ENCODE data around the gene CELF2. TPM values are rescaled to one million over a fixed set of nuclear protein-coding genes. Genes with fewer than 3 reads are reported as not detected.

Gene CELF2
- total RNA-seq, 1 donor from 2014 or later: 31.8 TPM

DNA sequence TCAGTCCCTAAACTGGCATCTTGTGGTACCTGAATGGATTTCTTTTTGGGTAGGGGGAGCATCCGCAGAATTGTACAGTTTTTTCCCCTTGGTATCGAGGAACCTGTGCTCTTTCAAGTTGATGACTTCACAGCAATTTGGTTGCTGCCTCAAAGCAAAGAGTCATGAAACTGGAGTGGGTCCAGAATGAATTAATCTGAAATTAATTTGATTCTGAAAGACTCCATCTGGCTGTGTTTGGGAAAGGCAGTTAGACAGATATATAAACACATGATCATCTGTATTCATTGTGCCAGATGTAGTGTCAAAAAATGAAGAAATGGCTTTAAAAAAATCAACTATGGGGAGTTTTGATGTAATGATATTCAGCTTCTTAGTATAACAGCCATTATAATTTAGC, 136.1 kb downstream of the CELF2 start:
- Histone ChIP-seq H3K36me3 (ENCODE audit: control insufficient read depth in 3 of 3, insufficient read depth in 3 of 3, low read length in 3 of 3) (no peaks in the 10 kb centered on the region), H3K4me3 (ENCODE audit: low read length in 3 of 3) (no peak overlapping the region), H3K27ac (ENCODE audit: low read depth, low read length) (no peak overlapping the region), H3K9ac (ENCODE audit: low read depth in 1 of 3, low read length in 3 of 3) (no peak overlapping the region), H3K4me1 (ENCODE audit: control insufficient read depth in 3 of 3, insufficient read depth in 3 of 3, low read length in 3 of 3) (peaks cover 20 to 38% (median 21%) of the 10 kb centered on the region in 3 donors), H3K9me3 (ENCODE audit: control insufficient read depth in 3 of 3, low read length in 3 of 3) (no peaks in the 10 kb centered on the region), H3K27me3 (ENCODE audit: control insufficient read depth in 3 of 3, insufficient read depth in 3 of 3, low read length in 3 of 3) (no peaks in the 10 kb centered on the region)

DNA sequence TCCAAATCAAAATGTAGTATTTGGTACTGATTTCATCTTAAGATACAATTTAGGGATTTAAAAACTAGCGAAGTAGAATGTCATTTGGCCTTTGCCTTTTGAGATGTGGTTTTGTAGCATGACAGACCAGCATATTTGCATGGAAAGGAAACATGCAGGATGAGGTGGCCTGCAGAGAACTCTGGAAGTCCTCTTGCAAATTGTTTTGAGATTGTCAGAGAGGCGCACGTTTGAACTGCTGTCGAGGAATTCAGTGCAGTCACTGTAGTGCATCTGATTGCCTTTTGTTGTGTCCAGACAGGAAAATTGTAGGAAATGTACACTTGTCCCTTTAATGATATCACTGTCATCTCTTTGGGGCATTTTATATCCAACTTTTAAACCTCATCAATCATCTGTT, 136.7 kb downstream of the CELF2 start:
- no peaks in the 10 kb centered on the region for H3K36me3 ChIP-seq (ENCODE audit: control insufficient read depth in 3 of 3, insufficient read depth in 3 of 3, low read length in 3 of 3)
- H3K4me1 ChIP-seq (ENCODE audit: control insufficient read depth in 3 of 3, insufficient read depth in 3 of 3, low read length in 3 of 3): peaks cover 18 to 37% (median 18%) of the 10 kb centered on the region in 3 donors
- no peak overlapping the region for H3K9ac ChIP-seq (ENCODE audit: low read depth in 1 of 3, low read length in 3 of 3)
- no peak overlapping the region for H3K4me3 ChIP-seq (ENCODE audit: low read length in 3 of 3)
- no peaks in the 10 kb centered on the region for H3K27me3 ChIP-seq (ENCODE audit: control insufficient read depth in 3 of 3, insufficient read depth in 3 of 3, low read length in 3 of 3)
- H3K27ac ChIP-seq (ENCODE audit: low read depth, low read length): no peak overlapping the region
- no peaks in the 10 kb centered on the region for H3K9me3 ChIP-seq (ENCODE audit: control insufficient read depth in 3 of 3, low read length in 3 of 3)

DNA sequence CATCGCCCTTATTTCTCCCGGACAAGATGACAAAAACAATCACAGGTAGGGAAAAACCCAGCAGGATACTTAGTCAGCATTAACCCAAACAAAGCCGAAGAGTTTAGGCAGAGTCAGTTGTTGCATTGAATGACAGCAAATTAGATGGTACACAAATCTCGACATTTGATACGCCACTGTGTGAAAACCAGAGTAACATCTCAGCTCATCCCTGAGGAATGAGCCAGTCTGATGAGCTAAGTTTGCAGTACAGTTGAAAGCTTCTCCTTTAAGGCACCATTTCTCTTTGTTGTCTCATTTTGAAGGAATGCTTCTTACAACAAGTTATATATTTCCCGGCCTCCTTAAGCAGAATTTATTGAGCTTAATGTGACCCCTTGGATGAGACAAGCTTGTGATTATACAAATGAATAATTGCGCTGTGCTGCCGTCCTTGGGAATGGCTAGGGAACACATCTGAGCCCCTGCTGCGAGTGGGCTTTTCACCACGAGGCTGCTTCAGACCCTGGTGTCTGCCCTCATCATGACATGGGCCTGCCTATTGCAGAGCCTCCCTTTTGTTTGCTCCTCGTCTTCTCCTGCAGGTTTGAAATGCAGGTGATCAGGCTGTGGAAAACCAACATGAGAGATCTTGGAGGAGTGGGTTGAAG, 137.3 kb downstream of the CELF2 start:
- H3K4me1 ChIP-seq (ENCODE audit: control insufficient read depth in 3 of 3, insufficient read depth in 3 of 3, low read length in 3 of 3): peaks cover 12 to 36% (median 17%) of the 10 kb centered on the region in 3 donors
- no peak overlapping the region for H3K4me3 ChIP-seq (ENCODE audit: low read length in 3 of 3)
- no peaks in the 10 kb centered on the region for H3K9me3 ChIP-seq (ENCODE audit: control insufficient read depth in 3 of 3, low read length in 3 of 3)
- no peak overlapping the region for H3K9ac ChIP-seq (ENCODE audit: low read depth in 1 of 3, low read length in 3 of 3)
- H3K27ac ChIP-seq (ENCODE audit: low read depth, low read length): no peak overlapping the region
- H3K36me3 ChIP-seq (ENCODE audit: control insufficient read depth in 3 of 3, insufficient read depth in 3 of 3, low read length in 3 of 3): no peaks in the 10 kb centered on the region
- H3K27me3 ChIP-seq (ENCODE audit: control insufficient read depth in 3 of 3, insufficient read depth in 3 of 3, low read length in 3 of 3): no peaks in the 10 kb centered on the region

DNA sequence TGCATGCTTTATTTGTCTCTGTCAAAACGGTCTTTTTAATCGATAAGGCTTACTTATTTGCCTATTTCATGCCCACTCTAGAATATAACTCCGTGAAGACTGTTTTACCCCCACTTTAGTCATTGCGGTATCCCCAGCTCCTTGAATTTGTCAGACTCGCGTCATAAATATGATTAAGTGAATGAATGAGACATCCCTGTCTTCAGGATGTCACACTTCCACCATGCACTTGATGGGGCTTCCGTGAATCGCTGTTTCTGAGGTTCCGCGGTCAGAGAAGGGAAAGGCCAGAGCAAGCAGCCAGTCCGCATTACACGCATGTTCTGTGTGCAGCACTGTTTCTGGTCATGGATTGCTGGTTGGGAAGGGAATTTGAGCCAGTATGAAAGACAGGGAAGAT, 138.8 kb downstream of the CELF2 start:
- Histone ChIP-seq H3K9me3 (ENCODE audit: control insufficient read depth in 3 of 3, low read length in 3 of 3) (no peaks in the 10 kb centered on the region), H3K4me1 (ENCODE audit: control insufficient read depth in 3 of 3, insufficient read depth in 3 of 3, low read length in 3 of 3) (peaks cover 7 to 30% (median 16%) of the 10 kb centered on the region in 3 donors), H3K27ac (ENCODE audit: low read depth, low read length) (no peak overlapping the region)

DNA sequence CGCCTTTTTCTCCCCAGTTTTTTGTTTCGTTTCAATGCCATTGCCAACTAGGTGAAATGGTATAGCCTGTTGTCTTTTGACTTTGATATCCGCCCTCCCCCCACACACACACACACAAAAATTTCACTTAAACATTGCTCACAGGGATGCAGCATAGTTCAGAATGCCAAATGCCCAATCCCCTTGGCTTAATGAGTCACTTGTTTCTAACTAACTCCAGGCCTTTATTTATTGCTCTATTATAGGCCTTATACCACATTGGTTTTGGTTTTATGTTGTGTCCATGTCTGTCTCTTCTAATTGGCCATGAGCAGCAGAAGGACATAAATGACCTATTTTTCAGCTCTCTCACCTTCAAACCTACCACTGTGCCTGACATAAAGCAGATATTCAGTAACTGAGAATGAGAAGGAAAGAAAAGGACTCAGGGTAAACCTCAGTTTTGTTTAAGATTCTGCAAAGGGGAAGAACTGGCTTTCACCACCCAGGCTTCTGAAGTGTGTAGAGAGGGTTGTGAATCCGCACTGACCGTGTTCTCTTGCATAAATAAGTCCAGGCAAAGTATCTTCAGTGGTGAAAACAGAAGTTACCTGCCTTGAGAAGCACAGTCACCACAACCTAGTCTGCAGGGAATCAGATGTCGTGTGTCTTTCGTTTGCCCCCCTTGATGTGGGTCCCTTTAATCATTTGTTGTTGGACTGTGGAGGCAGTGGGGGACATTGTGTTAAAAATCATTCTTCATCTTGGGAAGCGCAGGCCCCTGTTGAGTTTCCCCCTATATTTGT, 139.8 kb downstream of the CELF2 start:
- no peaks in the 10 kb centered on the region for H3K36me3 ChIP-seq (ENCODE audit: control insufficient read depth in 3 of 3, insufficient read depth in 3 of 3, low read length in 3 of 3)
- no peaks in the 10 kb centered on the region for H3K27me3 ChIP-seq (ENCODE audit: control insufficient read depth in 3 of 3, insufficient read depth in 3 of 3, low read length in 3 of 3)
- H3K4me3 ChIP-seq (ENCODE audit: low read length in 3 of 3): no peak overlapping the region
- no peak overlapping the region for H3K27ac ChIP-seq (ENCODE audit: low read depth, low read length)
- H3K4me1 ChIP-seq (ENCODE audit: control insufficient read depth in 3 of 3, insufficient read depth in 3 of 3, low read length in 3 of 3): peaks cover 7 to 30% (median 12%) of the 10 kb centered on the region in 3 donors
- no peaks in the 10 kb centered on the region for H3K9me3 ChIP-seq (ENCODE audit: control insufficient read depth in 3 of 3, low read length in 3 of 3)
- H3K9ac ChIP-seq (ENCODE audit: low read depth in 1 of 3, low read length in 3 of 3): no peak overlapping the region

More for the DNA sequence above, 138.8 kb downstream of the CELF2 start:
- no peaks in the 10 kb centered on the region for H3K27me3 ChIP-seq (ENCODE audit: control insufficient read depth in 3 of 3, insufficient read depth in 3 of 3, low read length in 3 of 3)
- H3K4me3 ChIP-seq (ENCODE audit: low read length in 3 of 3): no peak overlapping the region
- no peaks in the 10 kb centered on the region for H3K36me3 ChIP-seq (ENCODE audit: control insufficient read depth in 3 of 3, insufficient read depth in 3 of 3, low read length in 3 of 3)
- no peak overlapping the region for H3K9ac ChIP-seq (ENCODE audit: low read depth in 1 of 3, low read length in 3 of 3)

DNA sequence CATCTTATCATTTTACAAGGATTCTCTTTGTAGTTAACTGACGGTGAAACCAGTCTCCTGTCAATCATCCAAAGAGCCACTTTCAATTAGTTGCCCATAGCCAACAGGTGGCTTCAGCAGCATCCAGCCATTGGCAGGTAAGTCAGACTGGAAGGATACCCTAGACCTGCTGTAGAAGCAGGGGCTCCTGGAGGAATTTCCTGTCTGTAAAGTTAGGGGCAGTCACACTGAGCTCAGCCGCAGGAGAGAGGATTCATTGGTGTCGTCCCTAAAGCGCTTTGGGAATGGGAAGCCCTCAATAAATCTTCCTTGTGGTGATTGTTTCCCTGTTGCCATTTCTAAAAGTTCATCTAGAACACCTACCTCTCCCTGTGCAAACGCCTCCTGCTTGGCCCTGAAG, 140.4 kb downstream of the CELF2 start:
- Histone ChIP-seq H3K9ac (ENCODE audit: low read depth in 1 of 3, low read length in 3 of 3) (no peak overlapping the region), H3K36me3 (ENCODE audit: control insufficient read depth in 3 of 3, insufficient read depth in 3 of 3, low read length in 3 of 3) (no peaks in the 10 kb centered on the region), H3K4me3 (ENCODE audit: low read length in 3 of 3) (no peak overlapping the region), H3K27ac (ENCODE audit: low read depth, low read length) (no peak overlapping the region), H3K4me1 (ENCODE audit: control insufficient read depth in 3 of 3, insufficient read depth in 3 of 3, low read length in 3 of 3) (peaks cover 7 to 34% (median 9%) of the 10 kb centered on the region in 3 donors), H3K27me3 (ENCODE audit: control insufficient read depth in 3 of 3, insufficient read depth in 3 of 3, low read length in 3 of 3) (no peaks in the 10 kb centered on the region), H3K9me3 (ENCODE audit: control insufficient read depth in 3 of 3, low read length in 3 of 3) (no peaks in the 10 kb centered on the region)

DNA sequence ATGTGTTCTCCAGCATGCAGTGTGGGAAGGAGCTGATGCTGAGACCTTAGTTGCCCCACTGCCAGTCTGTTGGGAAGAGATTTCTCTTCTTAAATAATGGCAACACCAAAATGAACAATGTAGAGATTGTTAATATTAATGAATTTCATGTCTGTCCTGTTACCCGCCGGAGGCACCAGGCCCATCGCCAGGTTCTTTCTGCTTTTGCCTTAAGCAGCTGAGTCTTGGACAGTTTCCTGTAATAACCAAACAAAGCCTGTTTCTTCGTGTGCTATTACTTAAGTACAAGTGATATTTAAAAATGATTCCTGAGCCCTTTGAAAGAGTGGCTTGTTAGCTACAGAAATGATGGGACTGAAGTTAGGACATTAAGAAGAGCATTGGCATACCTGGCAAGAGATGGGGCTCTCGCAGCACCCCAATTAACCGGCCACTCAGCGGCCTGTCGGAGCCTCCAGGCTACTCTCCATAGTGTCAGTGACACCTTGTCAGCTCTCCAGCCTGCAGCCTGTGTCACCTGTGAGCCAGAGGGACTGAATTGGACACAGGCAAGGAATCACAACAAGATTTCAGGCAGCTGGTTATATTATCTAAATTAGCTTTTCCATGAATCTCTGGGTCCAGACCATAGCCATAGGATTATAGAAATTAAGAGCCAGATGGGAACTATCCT, 142.0 kb downstream of the CELF2 start:
- no peaks in the 10 kb centered on the region for H3K27me3 ChIP-seq (ENCODE audit: control insufficient read depth in 3 of 3, insufficient read depth in 3 of 3, low read length in 3 of 3)

DNA sequence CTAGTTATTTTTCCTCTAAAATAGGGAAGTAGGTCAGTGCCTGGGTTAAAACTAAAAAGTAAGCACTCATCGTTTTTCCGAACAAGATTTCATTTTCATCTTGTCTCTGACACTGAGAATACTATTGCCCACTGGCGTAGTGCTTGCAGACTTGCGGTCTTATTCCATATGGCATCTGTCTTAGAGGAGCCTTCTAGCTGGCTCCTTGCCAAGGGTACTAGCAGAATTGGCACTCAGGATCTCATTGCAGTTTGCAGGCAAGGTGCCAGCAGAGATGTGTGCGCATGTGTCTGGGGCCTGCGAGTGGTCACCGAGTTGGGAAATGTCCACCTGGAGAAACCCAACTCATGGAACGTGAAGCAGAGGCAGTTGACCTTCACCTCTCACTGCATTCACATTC, 143.4 kb downstream of the CELF2 start:
- peaks cover 7 to 43% (median 17%) of the 10 kb centered on the region in 3 donors for H3K4me1 ChIP-seq (ENCODE audit: control insufficient read depth in 3 of 3, insufficient read depth in 3 of 3, low read length in 3 of 3)
- no peak overlapping the region for H3K27ac ChIP-seq (ENCODE audit: low read depth, low read length)
- no peaks in the 10 kb centered on the region for H3K9me3 ChIP-seq (ENCODE audit: control insufficient read depth in 3 of 3, low read length in 3 of 3)
- no peaks in the 10 kb centered on the region for H3K36me3 ChIP-seq (ENCODE audit: control insufficient read depth in 3 of 3, insufficient read depth in 3 of 3, low read length in 3 of 3)
- no peak overlapping the region for H3K9ac ChIP-seq (ENCODE audit: low read depth in 1 of 3, low read length in 3 of 3)
- no peak overlapping the region for H3K4me3 ChIP-seq (ENCODE audit: low read length in 3 of 3)
- H3K27me3 ChIP-seq (ENCODE audit: control insufficient read depth in 3 of 3, insufficient read depth in 3 of 3, low read length in 3 of 3): no peaks in the 10 kb centered on the region

More for the DNA sequence above, 142.0 kb downstream of the CELF2 start:
- H3K4me3 ChIP-seq (ENCODE audit: low read length in 3 of 3): no peak overlapping the region
- H3K27ac ChIP-seq (ENCODE audit: low read depth, low read length): no peak overlapping the region
- peaks cover 7 to 46% (median 17%) of the 10 kb centered on the region in 3 donors for H3K4me1 ChIP-seq (ENCODE audit: control insufficient read depth in 3 of 3, insufficient read depth in 3 of 3, low read length in 3 of 3)
- H3K9ac ChIP-seq (ENCODE audit: low read depth in 1 of 3, low read length in 3 of 3): no peak overlapping the region
- no peaks in the 10 kb centered on the region for H3K36me3 ChIP-seq (ENCODE audit: control insufficient read depth in 3 of 3, insufficient read depth in 3 of 3, low read length in 3 of 3)
- H3K9me3 ChIP-seq (ENCODE audit: control insufficient read depth in 3 of 3, low read length in 3 of 3): no peaks in the 10 kb centered on the region

DNA sequence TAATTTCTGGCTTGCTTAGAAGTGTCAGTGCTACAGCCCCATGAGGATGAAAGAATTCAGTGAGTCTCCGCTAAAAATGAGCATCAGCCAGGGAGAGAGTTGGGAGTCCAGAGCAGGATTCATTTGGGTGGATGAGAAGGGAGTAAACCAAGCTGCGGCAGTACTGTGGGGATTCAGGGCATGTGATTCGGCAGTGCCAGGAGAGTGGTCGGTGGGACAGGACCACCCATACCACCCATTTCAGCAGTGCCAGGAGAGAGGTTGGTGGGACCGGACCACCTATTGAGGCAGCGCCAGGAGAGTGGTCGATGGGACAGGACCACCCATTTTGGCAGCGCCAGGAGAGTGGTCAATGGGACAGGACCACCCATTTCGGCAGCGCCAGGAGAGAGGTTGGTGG, 144.2 kb downstream of the CELF2 start:
- no peaks in the 10 kb centered on the region for H3K9me3 ChIP-seq (ENCODE audit: control insufficient read depth in 3 of 3, low read length in 3 of 3)
- no peak overlapping the region for H3K9ac ChIP-seq (ENCODE audit: low read depth in 1 of 3, low read length in 3 of 3)
- no peak overlapping the region for H3K27ac ChIP-seq (ENCODE audit: low read depth, low read length)
- H3K36me3 ChIP-seq (ENCODE audit: control insufficient read depth in 3 of 3, insufficient read depth in 3 of 3, low read length in 3 of 3): no peaks in the 10 kb centered on the region
- H3K4me1 ChIP-seq (ENCODE audit: control insufficient read depth in 3 of 3, insufficient read depth in 3 of 3, low read length in 3 of 3): peaks cover 7 to 39% (median 20%) of the 10 kb centered on the region in 3 donors
- no peaks in the 10 kb centered on the region for H3K27me3 ChIP-seq (ENCODE audit: control insufficient read depth in 3 of 3, insufficient read depth in 3 of 3, low read length in 3 of 3)
- H3K4me3 ChIP-seq (ENCODE audit: low read length in 3 of 3): no peak overlapping the region
